Hippocampal formation (tissue), 2 donors: ENCODE measurements around the gene COA4.
"Not testable (repeated sequence)": the region's sequence is repeated elsewhere in the genome, so short reads cannot be mapped to it uniquely, and the experiment has no call there.

Experiments used
- DNase-seq, 2 donors: peaks; one replicate each; lab custom pipeline; 2025; lab: John Stamatoyannopoulos, UW

Gene COA4

DNA sequence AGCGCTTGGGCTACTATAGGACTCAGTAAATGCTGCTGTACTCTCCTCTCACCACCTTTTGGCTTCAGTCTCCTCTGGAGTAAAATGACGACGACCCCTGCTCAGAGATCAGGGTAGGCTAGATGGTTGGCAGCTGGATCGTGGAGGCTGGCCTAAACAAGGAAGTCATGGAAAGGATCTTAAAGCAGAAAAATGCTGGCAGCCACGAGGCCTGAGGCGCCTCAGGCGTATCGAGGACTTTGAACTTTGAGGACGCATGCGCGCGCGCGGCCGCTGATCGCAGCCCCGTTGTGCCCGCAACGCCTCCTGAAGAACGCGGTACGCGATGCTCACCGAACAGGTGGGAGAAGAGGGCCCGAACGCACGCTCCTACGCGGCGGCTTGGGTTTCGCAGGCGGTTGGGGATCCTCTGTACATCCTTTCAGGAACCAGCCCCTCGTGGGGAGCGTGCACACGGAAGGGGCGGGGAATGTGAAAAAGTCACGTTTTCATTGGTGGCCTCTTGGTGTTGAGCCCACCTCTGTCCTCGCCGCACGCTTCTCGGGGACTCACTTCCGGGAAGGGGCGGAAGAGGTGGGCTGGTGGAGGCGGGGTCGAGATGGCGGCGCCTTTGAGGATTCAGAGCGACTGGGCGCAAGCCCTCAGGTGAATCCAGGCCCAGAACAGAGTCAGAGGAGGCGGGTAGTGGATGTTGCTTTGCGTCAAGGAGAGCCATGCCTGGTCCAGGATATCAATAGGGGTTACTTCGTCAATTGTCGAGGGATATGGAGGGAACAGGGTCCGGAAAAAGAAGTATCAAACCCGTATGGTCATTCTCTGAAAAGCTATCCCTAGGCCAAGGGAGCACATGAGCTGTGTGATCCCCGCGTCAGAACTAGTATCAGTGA lies at the start of gene COA4, which contains the start of gene PAAF1:
Gene COA4, minus strand, starts transcription at position 423 of the 887 bp plus-strand sequence. CDS start 3,468 bp downstream, outside the sequence.
Gene PAAF1, plus strand, starts transcription at position 576 of the 887 bp plus-strand sequence. Its CDS starts 23 bp downstream, at position 599.
- peak; percentile 92 to 96 for DNase-seq

DNA sequence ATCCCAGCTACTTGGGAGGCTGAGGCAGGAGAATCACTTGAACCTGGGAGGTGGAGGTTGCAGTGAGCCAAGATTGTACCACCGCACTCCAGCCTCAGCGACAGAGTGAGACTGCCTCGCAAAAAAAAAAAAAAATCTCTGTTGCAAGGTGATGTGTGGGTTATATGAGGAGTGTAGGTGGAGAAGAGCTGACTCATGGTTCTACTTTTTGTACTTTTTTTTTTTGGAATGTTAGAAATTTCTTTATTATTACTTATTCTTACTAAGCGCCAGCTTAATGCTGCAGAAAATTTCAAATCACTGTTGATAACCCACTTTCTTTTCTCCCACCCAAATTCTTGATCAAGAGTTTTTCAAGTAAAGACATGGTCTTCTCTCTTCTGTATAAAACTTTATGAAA lies 44.5 kb upstream of the COA4 start:
- no peak for DNase-seq

DNA sequence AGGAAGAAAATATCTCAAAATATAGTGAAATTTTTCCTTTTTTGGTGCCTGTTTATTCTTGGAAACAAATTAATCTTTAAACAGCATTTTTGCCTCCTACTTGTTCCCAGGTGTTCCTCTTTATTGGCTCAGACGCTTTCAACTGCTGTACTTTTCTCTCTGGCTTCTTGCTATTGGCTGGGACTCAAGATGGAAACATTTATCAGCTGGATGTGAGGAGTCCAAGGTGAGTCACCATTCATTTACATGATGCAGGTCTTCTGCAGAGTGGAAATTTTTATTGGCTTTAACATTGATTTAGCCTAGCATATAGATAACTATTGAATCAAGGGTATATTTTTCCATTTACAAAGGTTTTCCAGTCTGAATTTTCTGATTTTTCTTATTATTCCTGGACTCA lies 39.8 kb upstream of the COA4 start:
- no peak for DNase-seq

DNA sequence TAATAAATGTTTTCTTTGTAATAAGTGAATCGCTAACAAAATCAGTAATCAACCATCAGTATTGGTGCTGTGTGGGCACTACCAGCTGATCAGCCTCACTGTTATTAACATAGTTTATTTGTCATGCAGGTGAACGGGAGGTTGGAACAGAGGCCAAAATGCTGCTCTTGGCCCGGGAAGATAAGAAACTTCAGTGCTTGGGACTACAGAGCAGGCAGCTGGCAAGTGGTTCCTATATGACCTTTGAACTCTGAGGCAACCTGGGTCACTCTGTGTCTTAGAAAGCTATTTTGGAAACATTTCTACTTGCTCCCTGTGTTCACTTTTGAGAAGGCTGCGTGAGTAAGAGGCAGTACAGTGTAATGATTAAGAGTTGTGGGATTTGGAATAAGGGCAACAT lies 37.6 kb upstream of the COA4 start:
- no peak for DNase-seq

DNA sequence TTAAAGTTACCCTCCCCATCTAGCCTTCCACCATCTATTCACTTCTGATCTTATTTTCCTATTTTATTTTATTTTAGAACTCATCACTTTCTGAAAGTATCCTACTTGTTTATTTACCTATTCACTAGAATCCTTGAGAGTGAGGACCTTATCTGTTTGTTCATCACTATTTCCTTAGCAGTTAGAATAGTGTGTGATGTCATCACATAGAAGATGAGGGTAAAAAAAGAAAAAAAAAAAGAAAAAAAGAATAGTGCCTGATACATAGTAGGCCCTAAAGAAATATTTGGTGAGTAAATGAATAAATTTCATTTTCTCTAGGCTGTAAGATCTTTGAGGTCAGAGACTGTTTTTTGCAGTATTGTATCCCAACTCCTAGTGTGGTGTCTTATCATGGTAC lies 36.8 kb upstream of the COA4 start:
- no peak for DNase-seq

DNA sequence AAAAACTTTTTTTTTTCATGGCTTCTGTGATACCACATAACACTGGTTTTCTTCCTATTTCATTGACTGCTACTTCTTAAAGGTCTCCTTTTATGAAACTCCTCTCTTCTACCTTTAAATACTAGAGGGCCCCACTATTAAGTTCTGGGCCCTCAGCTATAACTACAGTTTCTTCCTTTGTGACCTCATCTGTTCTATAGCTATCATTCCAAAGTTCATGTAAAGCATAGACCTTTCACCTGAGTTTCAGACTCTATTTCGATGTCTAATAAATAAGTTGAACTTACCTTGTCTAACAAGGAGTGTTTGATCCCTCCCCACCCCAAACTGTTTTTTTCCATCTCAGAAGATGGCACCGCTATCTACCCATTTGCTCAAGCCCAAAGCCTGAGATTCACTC lies 35.4 kb upstream of the COA4 start:
- DNase-seq, result no peak

DNA sequence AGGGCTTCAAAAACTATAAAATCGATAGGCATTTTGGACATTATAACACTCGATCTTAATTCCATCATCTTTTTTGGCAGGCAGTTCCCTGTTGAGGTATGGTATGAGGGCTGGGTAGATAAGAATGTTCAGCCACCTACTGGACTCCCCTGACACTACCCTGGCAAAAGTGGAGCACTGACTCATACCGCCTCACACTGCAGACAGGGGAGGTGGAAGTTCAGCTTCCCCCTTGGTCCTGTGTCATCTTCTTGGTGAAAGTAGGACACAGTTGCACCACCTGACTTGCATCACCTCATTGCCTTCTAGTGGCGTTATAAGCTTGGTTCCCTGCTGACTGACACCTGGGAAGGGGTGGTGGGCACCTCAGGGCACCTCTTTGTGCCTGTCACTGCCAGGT lies 30.5 kb upstream of the COA4 start:
- DNase-seq, result no peak

DNA sequence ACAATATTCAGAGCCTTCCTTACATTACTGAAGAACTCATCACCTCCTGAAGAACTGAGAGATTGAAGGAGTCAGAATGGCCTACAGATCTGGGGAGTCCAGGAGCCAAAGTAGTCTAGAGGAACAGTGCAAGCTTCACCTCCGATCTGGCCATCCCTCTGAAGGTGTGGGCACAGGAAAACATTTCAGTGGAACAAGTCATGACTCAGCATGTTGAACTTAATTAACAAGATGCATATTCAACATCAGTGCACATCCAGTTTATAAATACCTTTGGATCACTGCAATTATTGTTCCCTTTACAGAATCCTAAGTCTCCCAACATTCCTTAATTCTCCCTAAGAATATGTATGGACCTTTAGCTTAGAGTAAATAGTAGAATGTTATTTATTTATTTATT lies 25.7 kb upstream of the COA4 start:
- DNase-seq, result no peak

DNA sequence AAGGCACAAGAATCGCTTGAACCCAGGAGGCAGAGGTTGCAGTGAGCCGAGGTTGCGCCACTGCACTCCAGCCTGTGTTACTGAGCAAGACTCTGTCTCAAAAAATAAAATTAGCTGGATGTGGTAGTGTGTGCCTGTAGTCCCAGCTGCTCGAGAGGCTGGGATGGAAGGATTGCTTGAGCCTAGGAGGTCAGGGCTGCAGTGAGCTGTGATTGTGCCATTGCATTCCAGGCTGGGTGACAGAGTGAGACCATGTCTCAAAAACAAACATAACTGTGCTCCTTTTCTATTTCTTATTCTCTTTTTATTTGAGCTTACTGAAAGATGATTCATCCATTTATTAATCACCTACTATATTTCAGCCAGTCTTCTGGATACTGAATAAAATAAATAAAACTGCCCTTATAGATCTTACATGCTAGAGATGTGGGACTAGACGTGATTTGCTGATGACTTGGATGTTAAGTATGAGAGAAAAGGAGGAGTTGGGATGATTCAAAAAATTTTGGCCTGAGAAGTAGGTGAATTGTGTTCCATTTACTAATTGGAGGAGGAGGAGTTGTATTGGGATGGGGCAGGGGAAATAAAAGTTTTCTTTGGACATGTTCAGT lies 18.2 kb upstream of the COA4 start:
- no peak for DNase-seq

DNA sequence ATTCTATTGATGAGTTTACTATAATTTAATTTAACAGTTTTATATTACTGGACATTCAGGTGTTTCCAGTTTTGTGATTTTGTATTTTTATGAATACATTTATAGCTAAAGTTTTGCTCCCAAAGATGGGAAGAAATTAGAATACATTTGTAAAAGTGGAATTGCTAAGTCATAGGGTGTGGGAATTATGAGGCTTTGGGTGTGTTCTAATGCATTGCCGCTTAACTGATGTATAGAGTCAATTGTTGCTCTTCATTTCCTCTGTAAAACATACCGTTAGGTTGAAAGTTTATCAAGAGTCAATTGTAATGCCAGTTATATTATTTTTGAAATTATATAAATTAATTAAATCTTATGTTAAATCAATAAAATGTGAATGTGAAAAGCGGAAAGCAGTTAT lies 16.4 kb upstream of the COA4 start:
- DNase-seq, result no peak

DNA sequence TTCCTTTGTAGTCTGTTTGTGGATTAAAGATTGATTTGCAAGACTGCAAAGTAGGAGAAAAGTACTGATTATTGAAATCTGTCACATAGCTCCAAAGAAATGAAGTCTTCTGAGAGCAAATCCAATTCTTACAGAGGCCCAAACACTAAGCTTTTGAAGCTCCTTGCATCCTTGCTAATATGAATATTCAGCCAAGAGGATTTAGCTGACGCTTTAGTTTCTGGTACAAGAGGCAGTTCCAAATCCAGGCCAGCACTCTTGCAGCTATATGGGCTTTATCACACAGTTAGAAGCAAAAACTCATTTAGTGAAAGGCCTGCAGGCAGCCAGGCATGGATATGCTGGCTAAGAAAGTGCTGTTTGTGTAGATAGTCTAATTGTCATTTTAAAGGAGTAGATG lies 12.9 kb upstream of the COA4 start:
- DNase-seq, result peak in 1 of 2 donors; percentile 5

DNA sequence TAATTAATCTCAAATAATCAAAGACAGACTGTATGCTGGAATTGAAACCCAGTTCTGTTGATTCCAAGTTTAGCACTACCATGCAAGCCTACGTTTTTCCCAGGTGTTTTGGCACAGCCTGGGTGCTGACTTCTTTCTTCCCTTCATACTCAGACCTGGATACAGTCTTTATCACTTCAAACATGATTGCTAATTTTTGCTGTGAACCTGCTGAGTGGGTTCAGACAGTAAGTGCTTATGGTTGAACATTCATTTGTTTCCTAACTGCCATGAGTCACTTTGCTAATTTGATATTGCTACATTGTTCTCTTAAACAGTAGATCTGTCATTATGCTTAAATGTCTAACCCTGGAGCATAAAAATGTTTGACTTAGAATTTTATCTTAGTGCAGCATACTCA lies 12.4 kb upstream of the COA4 start:
- no peak for DNase-seq

DNA sequence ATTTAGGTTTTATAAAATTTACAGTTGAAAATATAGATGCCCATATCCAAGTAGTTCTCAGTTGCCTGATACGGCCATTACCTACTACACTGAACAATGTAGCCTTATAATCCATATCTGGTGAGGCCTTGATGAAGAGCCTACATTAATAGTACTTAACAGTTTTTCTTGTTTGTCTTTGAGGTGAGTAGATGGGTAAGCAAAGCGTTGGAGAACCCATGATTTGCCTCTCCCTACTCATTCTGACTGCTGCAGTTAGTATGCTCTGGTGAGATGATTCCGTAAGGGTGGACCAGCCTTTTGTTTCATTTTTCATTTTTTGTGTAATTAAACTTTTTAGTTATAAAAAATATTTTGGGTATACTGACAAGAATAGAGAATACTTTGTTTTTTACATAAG lies 11.6 kb upstream of the COA4 start:
- no peak for DNase-seq

DNA sequence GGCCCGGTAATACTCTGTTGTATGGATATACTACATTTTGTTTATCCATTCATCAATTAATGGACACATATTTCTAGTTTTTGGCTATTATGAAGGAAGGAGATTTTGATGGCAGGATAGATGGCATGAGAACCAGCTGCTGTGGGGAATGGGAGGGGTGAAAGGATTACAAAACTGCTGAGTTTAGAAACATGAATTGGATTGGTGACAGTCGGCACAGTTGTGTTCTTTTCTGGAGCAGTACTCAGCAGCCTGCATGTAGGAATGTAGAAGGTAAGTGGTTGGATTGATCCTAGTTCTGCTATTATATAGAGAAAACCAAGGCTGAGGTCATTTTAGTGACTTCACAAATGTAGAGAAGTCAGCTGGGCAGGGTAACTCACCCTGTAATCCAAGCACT lies 7.2 kb upstream of the COA4 start:
- DNase-seq, result no peak

DNA sequence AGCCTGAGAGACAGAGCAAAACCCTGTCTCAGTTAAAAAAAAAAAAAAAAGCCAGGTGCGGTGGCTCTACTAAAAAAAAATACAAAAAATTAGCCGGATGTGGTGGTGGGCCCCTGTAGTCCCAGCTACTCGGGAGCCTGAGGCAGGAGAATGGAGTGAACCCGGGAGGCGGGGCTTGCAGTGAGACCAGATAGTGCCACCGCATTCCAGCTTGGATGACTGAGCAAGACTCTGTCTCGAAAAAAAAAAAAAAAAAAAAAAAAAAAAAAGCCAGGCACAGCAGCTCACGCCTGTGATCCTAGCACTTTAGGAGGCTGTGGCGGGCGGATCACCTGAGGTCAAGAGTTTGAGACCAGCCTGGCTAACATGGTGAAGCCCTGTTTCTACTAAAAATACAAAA lies 3.8 kb upstream of the COA4 start:
- DNase-seq, result not testable (repeated sequence)

DNA sequence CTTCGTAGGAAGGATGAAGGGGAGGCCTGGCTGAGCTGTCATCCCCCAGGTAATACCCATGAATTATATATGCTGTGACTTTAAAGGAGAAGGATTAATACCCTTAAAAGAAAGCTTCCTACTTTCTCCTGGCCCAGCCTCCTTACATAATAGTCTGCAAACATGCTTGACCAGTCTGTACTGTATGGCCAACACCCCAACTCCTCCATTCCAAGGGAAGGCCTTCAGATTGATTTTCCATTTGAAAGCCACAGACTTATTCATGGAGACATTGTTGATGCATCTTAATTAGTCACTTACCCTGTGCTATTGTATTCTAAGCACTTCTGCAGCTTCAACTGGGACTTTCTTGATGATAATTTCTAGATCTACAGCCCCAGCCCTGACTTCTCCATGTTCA lies 2.1 kb upstream of the COA4 start:
- DNase-seq, result no peak

DNA sequence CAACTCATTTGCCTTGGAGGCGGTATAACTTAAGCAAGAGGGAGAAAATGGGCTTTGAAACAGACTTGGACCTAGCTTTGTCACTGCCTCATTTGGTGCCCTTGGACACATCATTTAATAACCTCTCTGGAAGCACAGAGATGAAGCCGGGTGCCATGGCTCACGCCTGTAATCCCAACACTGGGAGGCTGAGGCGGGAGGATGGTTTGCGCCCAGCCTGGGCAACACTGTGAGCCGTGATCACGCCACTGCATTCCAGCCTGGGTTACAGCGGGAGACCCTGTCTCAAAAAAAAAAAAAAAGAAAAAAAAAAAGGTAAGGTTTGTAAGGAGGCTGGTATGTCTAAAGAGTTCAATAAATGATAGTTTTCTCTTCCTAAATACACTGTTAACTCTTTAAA lies 806 bp downstream of the COA4 start:
- DNase-seq, result no peak

DNA sequence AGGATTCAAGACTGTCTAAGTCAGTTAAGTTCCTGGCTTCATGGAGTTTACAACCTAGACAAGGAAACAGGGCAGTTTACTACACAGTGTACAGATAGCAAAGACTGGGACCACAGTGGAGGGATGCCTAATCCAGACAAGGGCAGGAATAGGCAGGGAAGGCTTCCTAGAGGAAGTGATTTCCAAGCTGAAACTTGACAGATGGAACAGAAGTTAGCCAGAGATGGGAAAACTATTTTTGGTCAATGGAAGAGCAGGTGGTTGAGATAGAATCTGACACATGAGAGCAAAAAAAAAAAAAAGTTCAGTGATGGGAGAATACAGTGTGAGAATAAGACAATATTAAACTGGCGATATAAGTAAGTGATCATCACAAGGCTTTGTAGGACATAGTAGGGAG lies 1.3 kb downstream of the COA4 start:
- DNase-seq, result no peak

DNA sequence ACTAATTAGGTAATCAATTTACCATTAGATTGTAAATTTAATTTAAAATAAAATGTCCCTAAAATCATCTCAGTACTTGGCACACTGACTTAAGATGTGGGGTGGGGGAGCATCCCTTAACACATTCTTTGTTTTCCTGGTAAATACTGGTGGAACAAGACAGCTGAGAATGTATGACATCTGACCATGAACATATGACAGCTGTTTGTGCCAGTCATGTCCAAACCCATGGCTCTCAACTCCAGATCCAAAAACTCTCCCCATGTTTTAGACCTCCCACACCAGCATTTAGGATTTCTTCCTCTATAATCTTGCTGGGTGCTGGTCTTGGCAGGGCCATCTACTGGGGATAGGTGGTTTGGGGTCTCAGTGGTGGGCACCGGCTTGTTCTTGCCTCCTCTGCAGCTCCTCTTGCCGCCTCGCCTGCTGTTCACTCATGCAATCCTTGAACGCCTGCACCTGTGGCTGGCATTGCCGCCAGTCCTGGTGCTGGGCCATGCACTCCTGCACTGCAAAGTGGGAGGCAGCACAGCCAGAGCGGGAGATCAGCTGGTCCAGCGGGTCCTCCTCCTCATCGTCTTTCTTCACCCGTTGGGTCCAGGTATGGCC lies 3.8 kb downstream of the COA4 start:
- no peak for DNase-seq

DNA sequence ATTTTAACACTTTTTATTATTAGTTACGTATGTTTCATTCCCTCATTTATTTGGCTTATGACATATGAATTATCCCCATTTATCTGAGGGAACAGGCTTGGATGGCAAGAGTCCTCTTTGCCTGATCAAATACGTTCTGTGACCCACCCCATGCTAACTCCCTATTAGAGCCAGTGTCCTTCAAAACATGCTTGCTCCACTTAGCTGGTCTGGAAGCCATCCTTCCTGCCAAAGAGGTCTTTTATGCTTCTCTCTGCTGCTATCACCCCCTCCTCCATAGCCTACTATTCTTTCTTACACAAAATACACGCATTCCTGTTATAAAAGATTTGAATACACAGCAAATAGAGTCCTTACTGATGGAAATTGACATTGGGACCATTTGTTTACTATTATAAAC lies 6.4 kb downstream of the COA4 start:
- DNase-seq, result no peak

DNA sequence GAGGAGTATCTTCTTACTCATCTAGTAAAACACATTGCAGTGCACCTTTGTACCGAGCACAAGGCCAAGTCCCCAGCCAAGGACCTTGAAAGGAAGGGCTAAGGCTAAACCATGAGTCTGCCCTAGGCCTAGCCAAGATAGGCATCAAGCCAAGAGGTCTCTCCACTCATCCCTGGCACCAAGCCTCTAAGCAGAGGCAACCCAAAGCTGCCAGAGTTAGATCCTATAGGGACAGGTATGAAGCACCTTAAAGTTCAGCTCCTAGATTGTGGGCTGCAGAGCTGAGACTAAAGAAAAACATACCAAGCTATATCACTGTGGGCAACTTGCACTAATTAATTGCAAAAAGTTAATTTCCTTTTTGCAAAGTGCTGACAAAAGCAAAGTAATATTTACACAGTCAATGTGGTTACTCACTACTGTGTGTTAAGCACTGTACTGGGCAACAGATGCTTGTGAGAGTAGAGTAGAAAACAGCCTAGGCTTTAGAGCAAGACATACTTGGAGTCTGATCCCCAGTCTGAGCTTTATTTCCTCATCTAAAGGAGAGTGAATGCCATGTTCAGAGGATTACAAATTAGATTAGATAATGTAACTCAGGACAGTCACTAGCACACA lies 7.2 kb downstream of the COA4 start:
- DNase-seq, result no peak

DNA sequence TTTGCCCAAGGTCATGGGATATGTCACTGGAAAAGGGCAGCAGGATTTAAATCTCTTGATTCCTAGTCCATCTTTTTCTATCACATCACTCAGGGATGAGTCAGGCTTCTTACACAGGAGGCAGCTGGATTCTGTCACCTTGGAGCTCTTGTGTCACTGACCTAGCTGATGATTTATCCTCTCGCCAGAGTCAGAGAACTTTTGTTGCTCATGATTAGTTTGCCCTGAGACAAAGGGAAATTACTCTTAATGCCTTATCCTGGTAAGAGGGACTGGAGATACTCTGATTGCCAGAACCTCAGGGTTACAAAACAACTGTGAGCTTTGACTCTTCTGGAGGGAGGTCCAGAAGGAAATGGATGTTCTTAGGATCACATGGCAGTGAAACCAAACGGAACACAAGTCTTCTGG lies 10.1 kb downstream of the COA4 start:
- no peak for DNase-seq
